NT2/D1 (cell line): ENCODE results near the gene ADAMTS19.

Experiments used
- SUZ12 ChIP-seq: IDR thresholded peaks from 2 replicates; pipeline ENCODE4 v1.6.1; 2011; ENCODE audit not compliant: insufficient read length, insufficient read depth; ENCODE audit errors: extremely low read depth
- YY1 ChIP-seq: IDR thresholded peaks from 2 replicates; pipeline ENCODE4 v1.6.1; 2011; ENCODE audit not compliant: insufficient read length, insufficient read depth
- ZNF274 ChIP-seq: IDR thresholded peaks from 2 replicates; pipeline ENCODE4 v1.6.1; 2011; ENCODE audit warnings: mild to moderate bottlenecking, low read depth, low read length

DNA sequence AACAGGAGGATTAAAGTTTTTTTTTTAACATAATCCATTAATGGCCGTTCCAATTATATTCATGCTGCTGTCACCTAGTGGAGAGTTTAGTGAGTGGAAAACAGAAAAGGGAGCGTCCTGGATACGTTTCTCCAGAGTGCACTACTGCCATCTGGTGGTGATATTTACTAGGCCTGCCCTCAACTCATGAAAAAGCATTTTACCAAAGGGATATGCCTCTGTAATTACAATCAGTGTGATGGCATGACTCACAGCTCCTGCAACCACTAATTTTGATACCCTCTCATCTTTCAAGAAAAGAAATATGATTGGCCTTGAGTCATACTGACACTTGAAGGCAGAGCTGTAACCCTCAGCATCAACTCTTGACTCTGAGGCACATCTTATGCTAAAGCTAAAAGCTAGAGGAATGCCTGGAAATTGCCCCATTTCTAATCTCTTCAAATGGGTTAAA is 307.9 kb downstream of the ADAMTS19 start:
- no peak for TF ChIP-seq YY1
- TF ChIP-seq SUZ12: no peak
- no peak for TF ChIP-seq ZNF274
